HG03139 (cell line): ENCODE results near the gene ACAP3.

Experiments used
- ATAC-seq: cut with Tn5 transposase; IDR thresholded peaks from one replicate; pipeline ENCODE4 v1.9.1; 2021; ENCODE audit not compliant: unreplicated experiment

Gene ACAP3

GRCh38 chr1:1307923-1308755, at the start of gene ACAP3, which contains the start of gene PUSL1:
Gene ACAP3 (minus strand): TSS chr1:1307930. CDS start chr1:1307815, 115 bp downstream.
Gene PUSL1 (plus strand): TSS chr1:1308597. CDS start chr1:1308644, 47 bp downstream.
- peak; percentile 42 for ATAC-seq

- ATAC-seq = no peak
Observed at GRCh38 chr1:1356796-1357401, 49.2 kb upstream of the ACAP3 start.

- ATAC-seq = no peak
Observed at GRCh38 chr1:1356166-1356795, 48.6 kb upstream of the ACAP3 start.

GRCh38 chr1:1355416-1355815, 47.7 kb upstream of the ACAP3 start:
- no peak for ATAC-seq

- ATAC-seq = no peak
Observed at GRCh38 chr1:1354271-1355247, 46.8 kb upstream of the ACAP3 start.

- ATAC-seq = no peak
Observed at GRCh38 chr1:1353389-1354151, 45.8 kb upstream of the ACAP3 start.

GRCh38 chr1:1352786-1353388, 45.2 kb upstream of the ACAP3 start:
- ATAC-seq = no peak

- ATAC-seq = no peak
Observed at GRCh38 chr1:1351511-1352427, 44.0 kb upstream of the ACAP3 start.

GRCh38 chr1:1349256-1350012, 41.7 kb upstream of the ACAP3 start, which contains the start of gene DVL1:
Gene DVL1 (minus strand): TSS chr1:1349418. CDS start chr1:1349065, 353 bp downstream.
- no peak for ATAC-seq

- no peak for ATAC-seq
Observed at GRCh38 chr1:1348420-1349255, 40.9 kb upstream of the ACAP3 start.

GRCh38 chr1:1347663-1348419, 40.1 kb upstream of the ACAP3 start:
- ATAC-seq = no peak

- no peak for ATAC-seq
Observed at GRCh38 chr1:1347026-1347595, 39.4 kb upstream of the ACAP3 start.

GRCh38 chr1:1346501-1346890, 38.8 kb upstream of the ACAP3 start:
- ATAC-seq = no peak

GRCh38 chr1:1345860-1346500, 38.2 kb upstream of the ACAP3 start:
- ATAC-seq = no peak

GRCh38 chr1:1345384-1345783, 37.7 kb upstream of the ACAP3 start:
- no peak for ATAC-seq
